Right lobe of liver (tissue), 4 donors: ENCODE results near the gene RTN4.

Source experiments
- CTCF ChIP-seq, 4 donors: fragments of 200-600 bp in 3 of 4; fragments of 450-650 bp in 1 of 4; IDR thresholded peaks; one replicate each; pipeline versions ENCODE4 v1.5.1 to v1.8.0; 2016 to 2022; ENCODE audit warnings: antibody characterized with exemption in 4 of 4, mild to moderate bottlenecking in 2 of 4
- POLR2A ChIP-seq: fragments of 450-650 bp; IDR thresholded peaks from one replicate; pipeline ENCODE4 v1.6.1; 2017; ENCODE audit warnings: antibody characterized with exemption, mild to moderate bottlenecking
- donor health status: DM: no; HTN: no; CAD: no.
- donor health status: DM: no; HTN: no; CAD: no.
- donor health status: DM: no; HTN: yes; CAD: no.

- TF ChIP-seq CTCF (IDR thresholded peaks at IDR 0.05) (no peak), POLR2A (no peak)
These were observed 2.5 kb downstream of the RTN4 start for GRCh38 chr2:55047677-55048299.
